NK-92 (cell line): ENCODE data around the gene PACS2.

Experiments used
- DNase-seq: peaks from one replicate; lab custom pipeline; 2025; ENCODE audit not compliant: unreplicated experiment; lab: John Stamatoyannopoulos, UW

Gene PACS2

DNA sequence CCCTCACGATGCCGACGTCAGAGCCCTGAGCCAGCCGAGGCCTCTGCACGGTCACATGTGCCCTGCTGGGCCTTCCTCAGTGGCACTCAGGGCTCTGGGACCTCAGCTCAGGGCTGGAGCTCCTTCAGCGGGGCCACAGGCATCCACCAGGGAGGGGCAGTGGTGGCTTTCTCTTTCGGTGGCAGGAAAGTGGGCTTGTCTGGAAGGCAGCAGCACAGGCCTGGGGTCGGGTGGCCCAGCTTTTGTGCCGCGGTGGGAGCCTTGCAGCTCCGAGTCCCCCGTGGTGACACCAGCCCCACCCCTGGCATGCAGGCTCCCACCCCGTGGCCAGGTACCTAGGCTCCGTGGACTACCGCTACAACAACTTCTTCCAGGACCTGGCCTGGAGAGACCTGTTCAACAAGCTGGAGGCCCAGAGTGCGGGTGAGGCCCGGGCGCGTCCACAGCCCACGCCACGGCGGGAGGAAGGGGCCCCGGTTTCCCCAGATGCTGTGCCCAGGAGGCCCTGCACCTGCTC lies 69.6 kb downstream of the PACS2 start:
- DNase-seq = no peak

- DNase-seq = no peak
Measured at GRCh38 chr14:105384605-105385321, 70.2 kb downstream of the PACS2 start.

- DNase-seq = no peak
Measured at GRCh38 chr14:105385322-105385637, 70.7 kb downstream of the PACS2 start.

- DNase-seq = no peak
Measured at GRCh38 chr14:105385698-105386365, 71.3 kb downstream of the PACS2 start.

GRCh38 chr14:105386581-105387529 lies 72.3 kb downstream of the PACS2 start:
- no peak for DNase-seq

GRCh38 chr14:105387530-105387922 lies 73.0 kb downstream of the PACS2 start:
- no peak for DNase-seq

DNA sequence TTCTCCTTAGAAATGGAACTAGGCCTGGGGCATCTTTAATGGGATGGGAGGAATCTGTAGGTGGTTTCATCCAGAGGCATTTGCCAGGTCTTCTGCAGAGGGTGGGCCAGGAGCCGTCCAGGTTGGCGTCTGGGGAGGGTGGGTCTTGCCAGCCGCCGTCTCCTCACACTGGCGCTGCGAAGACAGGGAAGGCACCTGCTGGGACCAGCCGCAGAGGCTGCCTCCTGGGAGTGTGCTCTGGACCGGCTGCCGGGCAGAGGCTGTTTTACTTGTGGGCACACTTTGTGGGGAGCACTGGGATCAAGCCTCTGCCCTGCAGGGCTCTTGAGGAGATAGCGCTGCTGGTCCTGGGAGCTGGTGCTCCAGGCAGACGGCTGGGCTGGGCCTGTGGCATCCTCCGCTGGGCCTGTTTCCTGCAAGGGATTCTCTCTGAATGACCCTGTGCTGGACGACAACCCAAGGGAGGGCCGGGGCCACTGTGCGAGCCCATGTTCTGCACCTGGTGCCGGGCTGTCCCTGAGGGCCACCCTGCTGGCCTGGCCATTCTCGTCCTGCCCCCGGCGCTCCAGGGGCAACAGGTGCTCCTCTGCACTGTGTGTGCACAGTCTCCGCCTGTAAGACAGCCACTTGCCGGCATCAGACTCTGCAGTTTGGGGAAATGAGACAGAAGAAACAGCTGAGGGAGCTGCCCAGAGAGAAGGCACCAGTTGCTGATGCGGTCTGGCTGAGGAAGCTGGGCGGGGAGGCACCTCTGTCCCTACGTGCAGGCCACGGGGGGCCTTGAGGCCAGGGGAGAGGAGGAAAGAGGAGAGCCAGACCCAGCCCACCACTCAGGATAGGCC lies 73.8 kb downstream of the PACS2 start:
- DNase-seq = no peak

GRCh38 chr14:105388976-105389375 lies 74.4 kb downstream of the PACS2 start:
- no peak for DNase-seq

- no peak for DNase-seq
Measured at GRCh38 chr14:105389534-105389933, 75.0 kb downstream of the PACS2 start.

DNA sequence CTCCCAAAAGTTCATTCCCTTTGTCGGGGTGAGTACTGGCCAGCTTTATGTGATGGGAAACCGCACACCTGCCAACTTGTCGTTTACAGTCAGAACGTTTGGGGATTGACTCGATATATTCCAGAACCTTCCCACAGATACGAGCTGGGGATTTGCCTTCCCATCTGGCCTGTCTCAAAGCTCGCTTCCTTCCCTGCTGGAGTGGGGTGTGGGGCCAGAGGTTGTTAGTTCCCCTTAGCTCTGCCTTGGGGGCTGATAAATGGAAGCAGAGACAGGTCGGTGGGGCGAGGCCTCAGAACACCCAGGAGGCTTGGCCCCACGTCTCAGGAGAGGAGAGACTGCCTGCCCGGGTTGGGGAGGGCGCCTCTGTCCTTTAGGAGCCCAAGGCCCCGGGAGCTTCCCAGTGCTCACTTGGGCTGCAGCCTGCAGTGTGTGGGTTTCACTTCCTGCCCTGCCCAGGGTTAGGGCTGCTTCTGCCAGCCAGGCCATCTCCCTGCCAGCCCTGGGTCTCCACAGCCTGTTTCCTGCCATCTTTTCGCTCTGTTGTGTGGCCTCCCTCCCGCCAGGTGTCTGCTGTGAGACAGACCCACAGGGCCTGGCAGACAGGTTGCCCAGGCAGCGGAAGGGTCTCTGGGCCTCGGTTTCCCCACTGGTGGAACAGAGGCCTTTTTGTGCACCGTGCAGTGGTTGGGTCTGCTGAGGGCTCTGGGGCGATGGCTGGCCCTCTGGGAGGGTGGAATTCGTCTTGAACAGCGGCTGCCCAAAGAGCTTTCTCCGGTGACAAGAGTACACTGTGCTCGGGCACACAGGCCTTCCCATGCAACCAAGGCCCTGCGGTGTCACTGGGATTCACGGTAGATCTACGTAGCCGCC lies 75.7 kb downstream of the PACS2 start:
- DNase-seq = no peak

GRCh38 chr14:105390849-105391500 lies 76.4 kb downstream of the PACS2 start:
- DNase-seq = no peak

GRCh38 chr14:105391541-105391940 lies 77.0 kb downstream of the PACS2 start:
- DNase-seq = no peak

DNA sequence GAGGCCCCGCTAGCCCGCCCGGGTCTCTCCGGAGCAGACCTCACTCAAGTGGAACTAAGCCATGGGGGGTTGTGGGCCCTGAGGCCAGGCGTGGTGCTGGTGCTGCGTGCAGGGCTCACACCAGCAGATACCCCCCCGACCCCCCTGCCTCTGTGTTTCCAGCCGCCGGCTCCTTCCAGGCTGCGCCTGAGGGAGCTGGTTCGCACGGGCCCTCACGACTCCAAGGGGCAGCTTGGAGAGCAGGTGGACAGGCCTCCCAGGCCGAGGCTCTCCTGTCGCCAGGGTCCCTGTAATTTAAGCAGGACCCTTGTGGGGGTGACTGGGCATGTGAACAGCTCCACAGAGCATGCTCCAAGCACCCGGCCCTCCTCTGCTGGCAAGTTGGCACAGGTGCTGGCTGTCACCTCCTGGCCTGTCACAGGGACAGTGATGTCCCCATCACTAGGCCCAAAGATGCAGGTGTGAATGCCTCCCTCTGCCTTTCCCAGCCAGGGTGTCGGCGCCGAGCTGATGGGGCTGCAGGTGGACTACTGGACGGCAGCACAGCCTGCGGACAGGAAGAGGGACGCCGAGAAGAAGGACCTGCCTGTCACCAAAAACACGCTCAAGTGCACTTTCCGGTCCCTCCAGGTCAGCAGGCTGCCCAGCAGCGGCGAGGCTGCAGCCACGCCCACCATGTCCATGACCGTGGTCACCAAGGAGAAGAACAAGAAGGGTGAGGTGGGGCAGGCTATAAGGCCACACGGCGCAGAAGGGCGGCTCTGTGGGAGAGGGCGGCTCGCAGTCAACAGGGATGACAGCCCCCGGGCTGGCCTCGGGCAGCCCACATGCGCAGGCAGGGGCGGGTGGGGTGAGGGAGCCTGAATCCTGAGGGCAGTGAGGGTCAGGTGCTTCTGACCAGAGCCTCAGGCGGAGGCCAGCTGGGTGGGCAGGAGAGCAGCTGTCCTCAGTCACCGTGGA lies 77.9 kb downstream of the PACS2 start:
- DNase-seq = no peak

- DNase-seq = no peak
Measured at GRCh38 chr14:105393151-105393550, 78.6 kb downstream of the PACS2 start.

DNA sequence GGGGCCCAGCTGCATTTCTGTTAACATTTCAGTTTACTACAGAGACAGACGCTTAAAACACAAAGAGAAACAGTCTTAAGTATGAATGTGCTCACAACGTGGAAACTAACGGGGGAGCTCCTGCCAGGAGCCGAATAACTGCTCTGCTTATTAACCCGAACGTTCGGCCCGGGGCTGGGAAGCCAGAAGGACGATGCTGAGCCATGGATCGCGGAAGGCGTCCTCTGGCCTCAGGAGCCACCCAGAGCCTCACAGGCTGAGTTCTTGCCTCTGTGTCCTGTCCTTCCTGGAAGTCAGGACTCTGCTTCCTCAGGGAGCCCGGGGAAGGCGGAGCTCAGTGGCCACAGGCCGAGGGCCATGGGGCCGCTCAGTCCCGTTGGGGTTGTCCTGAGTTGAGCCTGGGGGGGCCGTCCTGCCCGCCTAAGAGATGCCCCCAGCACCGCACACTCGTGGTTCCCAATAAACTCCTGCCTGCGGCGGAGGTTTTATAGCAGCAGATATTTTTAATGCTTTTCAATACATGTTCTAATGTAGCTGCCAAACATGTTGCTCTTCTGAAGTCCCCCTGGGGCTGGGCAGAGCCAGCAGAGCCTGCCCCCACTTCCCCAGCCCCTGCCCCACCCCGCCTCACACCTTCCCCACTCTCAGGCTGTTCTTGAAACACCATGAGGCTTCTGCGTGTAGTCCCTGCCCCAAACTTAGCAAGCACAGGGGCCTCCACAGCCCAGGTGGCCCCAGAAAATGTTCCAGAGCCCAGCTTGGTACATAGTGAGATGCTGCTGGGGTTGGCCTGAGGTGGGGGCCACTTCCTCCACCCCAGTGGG lies 80.4 kb downstream of the PACS2 start:
- no peak for DNase-seq

DNA sequence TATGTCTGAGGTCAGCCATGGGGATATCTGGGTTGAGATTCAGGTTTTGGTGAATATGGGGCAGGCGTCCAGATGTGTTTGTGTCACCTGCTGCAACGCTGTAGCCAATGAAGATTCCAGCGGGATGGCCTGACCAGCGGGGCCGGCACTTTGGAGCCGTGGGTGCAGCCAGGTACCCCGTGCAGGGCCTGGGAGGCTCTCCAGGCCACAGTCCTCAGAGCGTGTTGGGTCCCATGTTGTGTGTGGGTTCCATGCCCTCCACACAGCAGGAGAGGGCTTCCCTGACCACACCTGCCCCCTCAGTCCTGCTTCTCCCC lies 80.9 kb downstream of the PACS2 start:
- DNase-seq = no peak

DNA sequence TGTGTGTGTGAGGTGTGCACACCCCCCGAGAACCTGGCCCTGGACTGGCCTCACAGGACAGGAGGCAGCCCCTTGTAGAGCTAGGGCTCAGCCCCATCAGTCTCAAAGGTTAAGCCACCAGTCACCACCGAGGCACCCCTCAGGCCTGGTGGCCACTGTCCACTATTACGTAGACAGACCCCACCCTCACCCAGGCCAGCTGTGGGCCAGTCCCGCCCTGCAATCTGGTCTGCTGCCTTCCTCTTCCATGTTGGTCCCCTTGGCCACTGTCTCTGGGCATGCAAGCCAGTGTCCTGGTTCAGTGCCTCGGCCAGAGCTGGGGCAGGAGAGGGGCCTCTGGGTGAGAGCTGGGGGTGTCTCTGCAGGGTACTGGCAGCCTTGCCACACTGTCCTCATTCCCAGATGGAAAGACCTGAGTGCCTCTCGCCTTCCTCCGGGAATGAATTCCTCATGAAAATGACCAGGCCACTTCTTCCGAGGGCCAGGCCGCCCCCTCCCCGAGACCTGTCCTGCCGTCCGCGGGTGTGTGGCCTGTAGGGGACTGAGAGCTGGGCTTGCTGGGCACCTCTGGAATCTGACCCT lies 82.9 kb downstream of the PACS2 start:
- DNase-seq = no peak
